Suppressor macrophage treated with lipopolysaccharide for 4 hours (primary cell): Measurements from ENCODE around the gene PFAS.
"Not testable (repeated sequence)": the region's sequence is repeated elsewhere in the genome, so short reads cannot be mapped to it uniquely, and the experiment has no call there.

Experiments used
- DNase-seq: peaks from one replicate; pipeline ENCODE4 v3.0.0-alpha.2; 2020

PFAS gene, protein sequence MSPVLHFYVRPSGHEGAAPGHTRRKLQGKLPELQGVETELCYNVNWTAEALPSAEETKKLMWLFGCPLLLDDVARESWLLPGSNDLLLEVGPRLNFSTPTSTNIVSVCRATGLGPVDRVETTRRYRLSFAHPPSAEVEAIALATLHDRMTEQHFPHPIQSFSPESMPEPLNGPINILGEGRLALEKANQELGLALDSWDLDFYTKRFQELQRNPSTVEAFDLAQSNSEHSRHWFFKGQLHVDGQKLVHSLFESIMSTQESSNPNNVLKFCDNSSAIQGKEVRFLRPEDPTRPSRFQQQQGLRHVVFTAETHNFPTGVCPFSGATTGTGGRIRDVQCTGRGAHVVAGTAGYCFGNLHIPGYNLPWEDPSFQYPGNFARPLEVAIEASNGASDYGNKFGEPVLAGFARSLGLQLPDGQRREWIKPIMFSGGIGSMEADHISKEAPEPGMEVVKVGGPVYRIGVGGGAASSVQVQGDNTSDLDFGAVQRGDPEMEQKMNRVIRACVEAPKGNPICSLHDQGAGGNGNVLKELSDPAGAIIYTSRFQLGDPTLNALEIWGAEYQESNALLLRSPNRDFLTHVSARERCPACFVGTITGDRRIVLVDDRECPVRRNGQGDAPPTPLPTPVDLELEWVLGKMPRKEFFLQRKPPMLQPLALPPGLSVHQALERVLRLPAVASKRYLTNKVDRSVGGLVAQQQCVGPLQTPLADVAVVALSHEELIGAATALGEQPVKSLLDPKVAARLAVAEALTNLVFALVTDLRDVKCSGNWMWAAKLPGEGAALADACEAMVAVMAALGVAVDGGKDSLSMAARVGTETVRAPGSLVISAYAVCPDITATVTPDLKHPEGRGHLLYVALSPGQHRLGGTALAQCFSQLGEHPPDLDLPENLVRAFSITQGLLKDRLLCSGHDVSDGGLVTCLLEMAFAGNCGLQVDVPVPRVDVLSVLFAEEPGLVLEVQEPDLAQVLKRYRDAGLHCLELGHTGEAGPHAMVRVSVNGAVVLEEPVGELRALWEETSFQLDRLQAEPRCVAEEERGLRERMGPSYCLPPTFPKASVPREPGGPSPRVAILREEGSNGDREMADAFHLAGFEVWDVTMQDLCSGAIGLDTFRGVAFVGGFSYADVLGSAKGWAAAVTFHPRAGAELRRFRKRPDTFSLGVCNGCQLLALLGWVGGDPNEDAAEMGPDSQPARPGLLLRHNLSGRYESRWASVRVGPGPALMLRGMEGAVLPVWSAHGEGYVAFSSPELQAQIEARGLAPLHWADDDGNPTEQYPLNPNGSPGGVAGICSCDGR (N-terminal part only)

DNA sequence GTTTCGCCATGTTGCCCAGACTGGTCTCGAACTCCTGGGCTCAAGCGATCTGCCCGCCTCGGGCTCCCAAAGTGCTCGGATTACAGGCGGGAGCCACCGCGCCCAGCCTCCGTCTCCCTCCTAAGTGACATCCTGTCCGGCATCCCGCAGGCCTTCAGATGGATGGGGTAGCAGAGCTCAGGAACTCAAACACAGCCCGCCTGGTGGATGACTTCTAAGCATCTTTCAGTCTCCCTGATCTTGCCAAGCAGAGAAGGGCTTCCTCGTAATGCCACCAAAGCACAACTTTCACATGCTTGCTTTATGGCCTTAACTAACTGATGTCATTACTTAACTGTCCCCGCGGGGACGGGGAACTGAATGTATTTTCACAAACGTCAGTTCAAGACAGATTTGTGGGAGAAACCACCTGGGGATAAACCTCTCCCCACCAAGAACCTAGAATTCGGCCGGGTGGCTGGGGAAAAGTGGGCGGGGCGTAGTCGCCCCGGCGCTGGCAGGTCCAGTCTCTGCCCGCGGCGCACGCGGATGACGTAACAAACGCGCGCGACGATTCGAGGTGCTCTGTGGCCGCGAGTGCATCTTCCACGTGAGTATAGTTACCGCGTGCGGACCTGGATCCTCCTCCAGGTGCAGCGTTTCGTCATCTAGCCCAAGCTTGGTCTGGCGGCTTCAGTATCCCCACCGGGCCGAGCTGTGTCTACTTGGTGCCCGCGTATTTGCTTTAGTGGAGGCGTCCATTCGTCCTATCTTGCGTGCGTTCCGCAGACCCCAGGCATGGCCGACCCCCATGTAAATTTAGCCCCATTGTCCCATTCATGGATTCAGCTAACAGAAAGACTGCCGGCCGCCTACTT is at the start of gene PFAS:
PFAS (plus strand) TSS at position 539 of the 857 bp plus-strand sequence. CDS start 4,649 bp downstream, outside the sequence.
- DNase-seq, result peak; percentile 96

DNA sequence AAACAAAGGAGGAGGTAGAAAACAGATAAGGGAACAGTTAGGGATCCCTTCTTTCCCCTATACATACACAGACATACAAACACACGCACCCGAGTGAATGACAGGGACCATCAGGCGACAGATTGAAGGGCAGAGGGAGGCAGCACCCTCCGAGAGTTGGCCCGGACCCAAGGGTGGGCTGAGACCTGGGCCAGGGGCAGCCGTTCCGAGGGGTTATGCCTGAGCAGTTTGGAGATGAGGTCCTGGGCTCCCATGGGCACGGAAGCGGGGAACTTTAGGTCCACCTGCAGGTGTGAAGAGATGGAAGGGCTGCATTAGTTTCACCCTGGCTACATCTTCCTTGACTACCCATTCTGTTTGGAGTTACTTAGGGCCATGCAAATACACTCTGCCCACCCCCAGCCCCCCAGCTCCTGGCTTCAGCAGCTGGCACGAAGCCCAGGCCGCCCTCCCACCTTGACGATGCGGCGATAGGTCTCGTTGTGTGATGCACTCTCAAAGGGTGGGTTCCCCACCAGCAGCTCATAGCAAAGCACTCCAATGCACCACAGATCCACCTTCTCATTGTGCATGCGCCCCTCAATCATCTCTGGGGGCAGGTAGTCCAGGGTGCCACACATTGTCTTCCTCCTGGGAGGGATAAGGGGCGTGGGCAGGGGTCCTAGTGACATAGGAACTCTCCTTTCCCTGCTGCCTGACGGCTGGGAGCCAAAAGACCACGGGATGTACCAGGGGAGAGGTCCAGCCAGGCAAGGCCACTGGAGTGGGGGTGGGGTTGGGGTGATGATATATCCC is 44.1 kb upstream of the PFAS start:
- no peak for DNase-seq

DNA sequence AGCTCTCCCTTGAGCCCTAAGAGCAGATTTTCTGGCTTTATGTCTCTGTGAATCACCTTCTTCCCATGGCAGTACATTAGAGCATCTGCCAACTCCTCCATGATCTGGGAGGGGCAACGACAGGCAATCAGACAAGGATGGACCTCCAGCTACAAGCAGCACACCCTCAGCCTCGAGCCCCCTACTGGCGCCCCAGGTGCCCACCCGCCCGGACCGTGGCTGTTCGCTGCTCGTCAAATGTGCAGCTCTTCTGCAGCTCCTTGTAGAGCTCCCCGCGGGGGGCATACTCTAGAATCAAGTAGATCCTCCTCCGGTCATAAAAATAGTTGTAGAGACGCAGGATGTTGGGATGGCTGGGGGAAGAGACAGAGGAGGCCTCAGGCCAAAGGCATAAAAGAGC is 42.6 kb upstream of the PFAS start:
- no peak for DNase-seq

DNA sequence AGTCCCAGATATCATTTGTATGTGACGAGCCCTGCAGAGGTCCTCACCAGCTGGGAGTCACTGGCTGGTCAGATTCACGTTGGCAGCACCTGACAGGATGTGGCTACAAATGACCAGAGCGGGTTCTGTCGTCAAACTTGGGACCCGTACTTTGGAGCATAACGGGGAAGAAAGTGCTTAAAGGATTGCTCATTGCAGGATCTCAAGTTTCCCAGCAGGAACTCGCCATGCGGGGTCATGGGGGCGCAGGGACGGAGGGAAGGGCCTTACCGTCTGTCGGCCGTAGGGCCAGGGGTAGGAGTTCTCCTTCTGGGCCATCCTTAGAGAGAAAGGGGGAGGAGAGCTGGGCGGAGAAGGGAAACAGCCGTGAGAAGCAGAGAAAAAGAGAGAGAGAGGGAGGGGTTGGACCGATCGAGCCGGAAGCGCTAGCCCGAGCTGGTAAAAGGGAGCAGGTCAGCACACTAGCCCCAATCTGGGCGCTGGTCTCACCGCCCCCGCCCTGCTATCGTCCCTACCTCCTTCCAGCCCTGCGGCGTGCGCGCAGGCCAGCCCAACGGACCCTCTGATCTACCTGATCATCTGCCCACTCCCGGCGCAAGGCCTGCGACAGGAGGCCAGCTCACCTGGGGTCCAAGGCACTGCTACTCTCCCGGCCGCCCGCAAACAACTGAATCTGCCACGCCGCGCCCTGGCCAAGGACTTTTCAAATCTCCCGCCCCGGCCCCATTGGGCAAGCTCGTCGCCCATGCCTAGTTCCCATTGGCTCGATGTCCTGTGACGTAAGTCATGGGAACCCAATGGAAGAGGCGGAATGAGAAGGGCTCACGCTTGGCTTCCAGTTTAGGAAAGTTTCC is 39.0 kb upstream of the PFAS start, which contains the start of gene AURKB:
AURKB (minus strand) TSS at position 669 of the 854 bp plus-strand sequence; CDS start at position 318, 351 bp downstream.
- peak; percentile 98 for DNase-seq

DNA sequence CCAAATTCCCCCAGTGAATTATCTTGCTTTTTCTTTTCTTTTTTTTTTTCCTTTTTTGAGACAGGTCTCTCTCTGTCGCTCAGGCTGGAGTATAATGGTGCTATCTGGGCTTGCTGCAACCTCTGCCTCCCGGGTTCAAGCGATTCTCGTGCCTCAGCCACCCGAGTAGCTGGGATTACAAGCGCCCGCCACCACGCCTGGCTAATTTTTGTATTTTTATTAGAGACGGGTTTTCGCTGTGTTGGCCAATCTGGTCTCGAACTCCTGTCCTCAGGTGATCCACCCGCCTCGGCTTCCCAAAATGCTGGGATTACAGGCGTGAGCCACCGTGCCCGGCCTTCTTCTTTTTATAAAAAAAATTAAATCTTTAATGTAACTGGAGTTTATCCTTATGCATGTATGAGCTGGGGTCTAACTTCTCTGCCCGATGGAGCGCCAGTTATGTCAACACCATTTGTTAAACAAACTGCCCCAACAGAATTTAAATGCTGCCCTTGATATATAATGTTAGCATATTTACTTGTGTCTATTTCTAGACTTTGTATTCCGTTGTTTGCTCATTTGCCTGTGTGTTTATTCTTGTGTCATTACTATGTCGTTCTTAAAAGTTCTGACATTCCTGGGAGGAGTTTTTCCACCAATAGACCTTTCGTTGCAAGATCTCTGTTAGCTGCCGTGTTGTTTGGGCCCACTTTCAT is 38.2 kb upstream of the PFAS start:
- no peak for DNase-seq

DNA sequence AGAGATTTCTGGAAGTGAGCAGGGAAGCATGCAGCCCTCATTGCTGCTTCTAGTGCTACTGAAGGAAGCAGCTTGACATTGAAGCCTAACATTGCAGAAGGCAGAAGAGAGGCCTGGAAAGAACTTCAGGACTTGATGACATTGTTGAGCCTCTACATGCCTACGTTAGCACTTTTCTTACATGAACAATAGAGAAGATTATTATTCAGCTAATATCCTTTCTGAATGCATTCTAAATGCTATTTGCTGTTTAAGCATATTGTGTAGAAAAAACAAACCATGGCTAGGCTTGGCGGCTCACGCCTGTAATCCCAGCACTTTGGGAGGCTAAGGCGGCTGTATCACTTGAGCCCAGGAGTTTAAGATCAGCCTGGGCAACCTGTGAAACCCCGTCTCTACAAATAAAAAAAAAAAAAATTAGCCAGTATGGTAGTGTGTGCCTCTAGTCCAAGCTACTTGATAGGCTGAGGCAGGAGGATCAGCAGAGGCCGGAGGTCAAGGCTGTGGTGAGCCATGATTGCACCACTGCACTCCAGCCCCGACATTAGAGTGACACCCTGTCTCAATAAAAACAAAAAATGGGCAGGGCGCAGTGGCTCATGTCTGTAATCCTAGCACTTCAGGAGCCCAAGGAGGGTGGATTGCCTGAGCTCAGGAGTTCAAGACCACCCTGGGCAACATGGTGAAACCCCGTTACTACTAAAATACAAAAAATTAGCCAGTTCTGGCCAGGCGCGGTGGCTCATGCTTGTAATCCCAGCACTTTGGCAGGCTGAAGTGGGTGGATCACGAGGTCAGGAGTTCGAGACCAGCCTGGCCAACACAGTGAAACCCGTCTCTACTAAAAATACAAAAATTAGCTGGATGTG is 36.5 kb upstream of the PFAS start:
- DNase-seq, result no peak

DNA sequence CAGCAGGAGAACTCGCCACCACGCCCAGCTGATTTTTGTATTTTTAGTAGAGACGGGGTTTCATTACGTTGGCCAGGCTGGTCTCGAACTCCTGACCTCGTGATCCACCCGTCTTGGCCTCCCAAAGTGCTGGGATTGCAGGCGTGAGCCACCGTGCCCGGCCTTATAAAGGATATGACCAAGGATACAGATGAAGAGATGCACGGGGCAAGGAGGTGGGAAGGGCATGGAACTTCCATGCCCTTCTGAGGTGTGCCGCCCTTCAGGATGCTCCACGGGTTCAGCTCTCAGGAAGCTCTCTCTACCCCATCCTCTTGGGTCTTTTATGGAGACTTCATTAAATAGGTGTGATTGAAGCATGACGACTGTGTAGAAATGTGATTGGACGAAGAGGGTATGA is 35.1 kb upstream of the PFAS start:
- not testable (repeated sequence) for DNase-seq

DNA sequence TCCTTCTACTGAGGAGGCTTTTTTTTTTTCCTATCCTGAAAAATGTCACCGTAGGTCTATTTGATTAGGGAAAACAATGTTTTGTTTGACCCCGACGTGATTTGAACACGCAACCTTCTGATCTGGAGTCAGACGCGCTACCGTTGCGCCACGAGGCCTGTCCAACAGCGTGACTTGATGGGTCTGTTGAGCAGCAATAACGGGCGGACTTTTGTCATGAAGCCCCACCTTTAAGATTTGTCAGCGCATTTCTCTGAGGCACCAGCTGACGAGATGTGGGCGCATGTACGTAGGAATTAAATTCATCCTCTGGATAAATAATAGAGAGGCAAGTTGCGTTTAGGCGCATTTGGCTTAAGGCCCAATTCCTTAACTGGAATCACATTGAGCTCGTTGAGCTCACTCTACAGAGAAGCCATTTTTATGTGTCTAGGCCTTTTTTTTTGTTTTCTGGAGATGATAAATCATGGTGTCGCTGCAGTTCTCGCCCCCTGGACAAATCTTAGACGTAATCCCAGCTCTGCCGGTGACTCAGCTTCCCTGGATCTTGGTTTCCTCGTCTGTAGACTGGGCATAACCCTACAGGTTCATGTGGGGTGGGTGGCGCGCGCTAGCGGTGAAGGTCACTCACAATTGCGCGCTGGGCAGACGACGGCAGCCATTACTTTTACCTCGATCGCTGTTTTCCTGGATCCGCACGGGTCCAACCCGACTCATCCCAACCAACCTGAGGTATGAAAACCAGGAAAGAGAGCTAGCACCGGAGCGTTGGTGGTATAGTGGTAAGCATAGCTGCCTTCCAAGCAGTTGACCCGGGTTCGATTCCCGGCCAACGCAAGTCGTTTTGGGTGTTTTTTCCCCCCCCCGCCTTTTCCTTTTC is 28.1 kb upstream of the PFAS start:
- DNase-seq, result peak; percentile 92

DNA sequence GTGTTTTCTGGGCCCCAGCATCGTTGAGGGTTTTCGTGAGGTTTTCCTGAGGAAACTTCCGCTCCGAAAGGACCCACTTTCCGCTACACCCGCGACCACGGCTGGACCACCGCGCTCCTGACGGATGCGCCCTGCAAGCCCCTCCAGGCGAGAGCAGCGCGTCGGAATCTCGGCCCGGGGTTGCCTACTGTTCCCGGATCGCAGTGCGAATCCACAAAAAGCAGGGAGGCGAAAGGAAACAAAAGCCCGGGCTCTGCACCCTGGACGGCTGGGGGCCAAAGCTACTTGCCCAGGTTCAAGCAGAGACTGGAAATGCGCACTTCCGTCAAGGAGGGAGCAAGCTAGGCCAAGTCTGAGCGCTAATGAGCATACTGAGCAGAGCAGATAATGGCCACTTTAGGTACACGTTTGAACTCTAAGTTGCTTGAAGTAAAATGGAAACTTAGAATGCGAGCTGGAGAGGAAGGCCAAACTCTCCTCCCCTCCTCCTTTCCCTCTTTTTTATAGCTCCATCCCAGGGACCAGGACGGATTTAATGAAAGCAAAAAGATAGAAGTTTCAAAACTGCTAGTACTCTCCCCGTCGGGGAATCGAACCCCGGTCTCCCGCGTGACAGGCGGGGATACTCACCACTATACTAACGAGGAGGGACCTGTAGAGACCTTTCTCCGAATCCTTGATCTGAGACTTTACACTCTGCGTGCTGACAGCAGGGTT is 27.3 kb upstream of the PFAS start:
- peak; percentile 89 for DNase-seq

DNA sequence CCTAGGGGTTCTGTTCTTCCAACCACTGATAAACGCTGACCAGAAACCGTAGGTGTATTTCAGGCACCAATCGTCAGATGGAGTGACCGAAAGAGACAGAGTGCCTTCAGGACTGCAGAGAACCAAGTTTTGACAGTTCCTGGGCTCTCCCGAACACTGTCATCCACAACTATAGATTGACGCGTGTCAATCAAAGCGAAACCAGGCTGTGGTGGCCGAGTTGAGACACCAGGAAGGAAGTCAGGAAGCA is 26.8 kb upstream of the PFAS start:
- DNase-seq, result peak; percentile 88

DNA sequence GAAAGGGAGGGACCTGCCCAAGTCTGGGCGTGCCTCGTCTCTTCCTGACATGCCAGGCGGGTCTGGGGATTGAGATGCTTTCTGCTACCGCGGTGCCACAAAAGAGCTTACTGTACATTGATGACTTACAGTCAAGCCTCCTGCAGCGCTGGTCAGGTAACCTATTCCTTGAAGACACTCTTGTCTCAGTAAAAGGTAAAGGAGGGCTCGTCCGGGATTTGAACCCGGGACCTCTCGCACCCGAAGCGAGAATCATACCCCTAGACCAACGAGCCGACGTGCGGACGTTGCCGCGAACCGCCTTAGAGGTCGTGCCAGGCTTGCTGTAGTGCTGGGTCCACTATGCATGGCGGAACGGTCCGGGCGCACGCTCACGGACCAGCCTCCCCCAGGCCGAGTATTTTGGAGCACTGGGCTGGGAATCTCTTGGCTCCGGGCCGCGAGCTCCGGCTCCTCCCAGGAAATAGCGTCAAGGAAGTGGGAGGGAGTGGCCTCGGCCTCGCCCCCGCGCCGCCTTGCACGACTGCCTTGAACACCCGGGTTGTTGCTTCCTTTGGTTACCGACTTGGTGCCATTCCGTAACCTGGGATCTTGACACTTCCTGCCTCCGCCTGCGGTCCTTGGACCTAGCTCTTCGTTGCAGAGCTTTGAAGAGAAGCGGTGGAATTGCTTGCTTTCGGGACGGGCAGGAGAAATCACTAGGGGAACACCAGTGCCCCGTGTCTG is 26.3 kb upstream of the PFAS start:
- DNase-seq, result peak; percentile 95

DNA sequence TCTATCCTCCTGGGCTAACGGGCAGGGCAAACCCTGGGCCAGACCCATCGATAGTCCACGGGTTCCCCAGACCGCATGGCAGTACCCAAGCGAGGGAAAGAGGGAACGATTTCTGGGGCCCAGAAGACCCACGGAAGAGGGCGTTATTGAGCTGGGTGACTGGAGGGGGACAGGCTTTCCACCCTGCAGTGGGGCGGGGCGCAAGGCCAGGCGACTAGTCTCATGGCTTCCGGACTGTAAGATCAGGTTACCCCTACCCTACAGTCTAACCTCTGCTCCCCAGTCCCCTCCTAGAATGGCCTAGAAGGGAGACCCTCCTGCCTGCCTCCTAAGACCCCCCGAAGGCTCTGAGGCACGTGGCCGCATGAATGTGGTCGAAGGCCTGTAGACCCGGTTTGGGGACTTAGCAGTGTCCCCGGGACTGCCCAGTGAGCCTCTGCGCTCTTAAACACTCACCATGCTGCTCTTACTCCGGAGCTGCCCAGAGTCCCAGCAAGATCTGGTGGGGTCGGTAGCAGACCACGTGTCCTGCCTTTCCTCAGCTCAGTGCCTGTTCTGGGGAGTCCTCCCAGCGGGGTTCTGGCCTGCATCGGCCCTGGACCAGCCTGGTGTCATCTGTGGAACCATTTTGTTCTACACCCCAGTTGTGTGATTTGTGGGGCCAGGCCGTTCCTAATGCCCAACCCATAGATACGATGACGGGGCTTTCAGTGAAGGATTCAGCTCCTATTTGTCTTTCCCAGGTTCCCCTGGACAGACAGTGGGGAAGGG is 25.5 kb upstream of the PFAS start:
- DNase-seq, result peak; percentile 52

DNA sequence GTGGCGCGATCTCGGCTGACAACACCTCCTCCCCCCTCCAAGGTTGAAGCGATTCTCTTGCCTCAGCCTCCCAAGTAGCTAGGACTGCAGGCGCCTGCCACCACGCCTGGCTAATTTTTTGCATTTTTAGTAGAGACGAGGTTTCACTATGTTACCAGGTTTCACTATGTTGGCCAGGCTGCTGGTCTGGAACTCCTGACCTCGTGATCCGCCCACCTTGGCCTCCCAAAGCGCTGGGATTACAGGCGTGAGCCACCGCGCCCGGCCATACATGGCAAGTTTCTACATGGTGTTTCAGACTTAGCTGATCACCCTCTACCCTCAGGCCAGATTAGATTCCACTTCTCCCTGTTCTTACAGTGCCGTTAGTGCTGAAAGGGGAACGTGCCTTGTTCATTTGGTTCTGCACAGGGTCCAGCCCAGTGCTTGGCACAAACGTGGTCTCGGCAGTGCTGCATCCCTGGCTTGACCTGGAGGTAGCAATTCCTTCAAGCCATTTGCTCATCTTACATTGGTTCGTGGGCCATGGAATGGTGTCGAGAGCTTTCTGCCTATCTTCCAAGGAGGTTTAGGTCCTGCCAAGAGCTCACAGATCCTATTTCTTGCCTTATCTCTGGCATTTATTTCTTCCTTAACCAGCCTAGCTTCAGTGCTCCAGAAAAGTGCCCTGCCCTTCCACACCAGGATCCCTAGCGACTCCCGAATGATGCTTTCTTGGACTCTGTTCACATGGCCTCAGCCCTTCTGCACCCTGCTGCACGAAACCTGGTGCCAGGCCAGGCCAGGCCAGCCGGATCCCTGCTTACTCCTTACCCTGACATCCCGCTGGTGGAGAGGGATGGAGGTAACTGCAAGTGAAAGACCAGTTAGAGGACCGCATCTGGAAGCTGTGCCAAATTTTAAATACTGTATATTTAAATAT is 23.9 kb upstream of the PFAS start:
- no peak for DNase-seq
